ENCODE measurements around the gene ITGB2. TPM values are rescaled to one million over a fixed set of nuclear protein-coding genes. Genes with fewer than 3 reads are reported as not detected.

ITGB2 gene
- total RNA-seq, 1 experiment from 2014 or later = 6.0 TPM

DNA sequence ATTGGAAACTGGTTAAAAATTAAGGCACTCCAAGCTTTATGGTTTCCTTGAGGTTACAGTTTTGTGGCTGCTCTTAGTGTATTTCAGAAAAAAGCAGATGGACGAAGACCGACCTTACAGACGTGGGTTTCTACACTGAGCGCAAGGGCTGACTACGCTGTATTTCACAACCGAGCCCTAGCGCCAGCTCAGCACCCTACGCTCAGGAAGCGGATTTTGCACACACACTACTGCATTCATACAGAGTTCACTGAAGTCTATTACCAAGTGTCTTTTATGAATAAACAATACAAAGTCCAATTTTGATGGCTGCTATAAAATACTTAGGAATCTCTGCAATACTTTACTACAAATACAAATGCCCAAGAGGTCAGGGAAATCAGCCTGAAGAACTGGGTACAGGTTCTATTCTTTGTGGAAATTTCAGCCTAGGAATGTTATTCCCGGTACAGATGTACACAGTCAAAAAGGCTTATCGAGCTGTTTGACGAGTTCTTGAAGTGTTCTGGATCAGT, 71.0 kb downstream of the ITGB2 start:
- Histone ChIP-seq H3K9me2 (ENCODE audit: insufficient read depth) (no peaks in the 10 kb centered on the region), H3K36me3 (ENCODE audit: low read depth) (peaks cover 3% of the 10 kb centered on the region; the same call in 1 of the 2 replicates), H3F3A (ENCODE audit: insufficient read depth, low read depth) (peaks cover 18% of the 10 kb centered on the region; the same call in 1 of the 2 replicates), H3K4me1 (replicated peaks; ENCODE audit: insufficient read depth) (no peaks in the 10 kb centered on the region), H3K27me3 (ENCODE audit: insufficient read depth, low read depth) (no peaks in the 10 kb centered on the region), H3K27ac (no peak overlapping the region), H3K79me2 (ENCODE audit: low read depth) (peaks cover 1% of the 10 kb centered on the region), H3K4me3 (no peak overlapping the region), H4K20me1 (ENCODE audit: insufficient read depth) (peaks cover 9% of the 10 kb centered on the region), H3K4me2 (no peak overlapping the region), H3K9me3 (ENCODE audit: insufficient read depth, low read depth) (no peaks in the 10 kb centered on the region), H2AFZ (no peak overlapping the region)
- ChIA-PET CTCF (no interaction called here), POLR2A (ENCODE audit: unreplicated experiment) (no interaction called here)
- BruUV-seq (replicated peaks) = no TSS peak
- intact Hi-C loops (cut with micrococcal nuclease; ENCODE audit: unreplicated experiment) = no loop called here
- DNase-seq = no peak
- no peak for TF ChIP-seq EZH2 (IDR thresholded peaks at IDR 0.05; ENCODE audit: low read depth)
- TF ChIP-seq, protein P1, sequence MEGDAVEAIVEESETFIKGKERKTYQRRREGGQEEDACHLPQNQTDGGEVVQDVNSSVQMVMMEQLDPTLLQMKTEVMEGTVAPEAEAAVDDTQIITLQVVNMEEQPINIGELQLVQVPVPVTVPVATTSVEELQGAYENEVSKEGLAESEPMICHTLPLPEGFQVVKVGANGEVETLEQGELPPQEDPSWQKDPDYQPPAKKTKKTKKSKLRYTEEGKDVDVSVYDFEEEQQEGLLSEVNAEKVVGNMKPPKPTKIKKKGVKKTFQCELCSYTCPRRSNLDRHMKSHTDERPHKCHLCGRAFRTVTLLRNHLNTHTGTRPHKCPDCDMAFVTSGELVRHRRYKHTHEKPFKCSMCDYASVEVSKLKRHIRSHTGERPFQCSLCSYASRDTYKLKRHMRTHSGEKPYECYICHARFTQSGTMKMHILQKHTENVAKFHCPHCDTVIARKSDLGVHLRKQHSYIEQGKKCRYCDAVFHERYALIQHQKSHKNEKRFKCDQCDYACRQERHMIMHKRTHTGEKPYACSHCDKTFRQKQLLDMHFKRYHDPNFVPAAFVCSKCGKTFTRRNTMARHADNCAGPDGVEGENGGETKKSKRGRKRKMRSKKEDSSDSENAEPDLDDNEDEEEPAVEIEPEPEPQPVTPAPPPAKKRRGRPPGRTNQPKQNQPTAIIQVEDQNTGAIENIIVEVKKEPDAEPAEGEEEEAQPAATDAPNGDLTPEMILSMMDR (conservative IDR thresholded peaks at IDR 0.05) = no peak

DNA sequence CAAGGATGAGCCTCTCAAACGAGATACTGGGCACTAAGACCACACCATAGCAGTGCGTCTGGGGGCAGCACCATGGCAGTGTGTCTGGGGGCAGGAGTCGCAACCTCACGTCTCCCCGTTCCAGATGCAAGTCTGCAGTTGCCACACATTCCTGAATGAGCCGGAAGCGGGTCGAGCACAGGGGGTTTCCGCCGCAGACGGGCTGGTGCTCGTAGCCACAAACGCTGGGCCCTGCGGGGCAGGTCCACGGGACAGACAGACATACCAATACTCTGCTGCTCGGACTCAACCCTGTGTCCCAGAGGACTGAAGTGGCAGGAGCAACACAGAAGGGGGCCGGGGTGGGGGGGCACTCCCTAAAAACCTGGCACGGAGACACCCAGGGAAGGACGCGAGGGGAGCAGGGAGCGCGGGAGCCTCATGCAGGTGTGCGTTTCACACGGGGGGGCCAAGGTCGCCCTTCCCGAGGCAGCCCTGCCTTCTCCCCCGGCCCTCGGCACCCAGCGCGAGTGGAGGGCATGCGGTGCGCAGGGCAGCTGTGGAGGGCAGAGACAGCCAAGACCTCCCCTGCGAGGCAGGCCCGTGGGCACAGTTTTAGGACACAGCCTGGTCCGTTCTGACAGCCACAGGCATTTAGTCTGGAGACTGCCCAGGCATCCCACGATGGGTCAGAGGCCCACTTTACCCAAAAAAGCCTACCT, 71.7 kb downstream of the ITGB2 start:
- no peak overlapping the region for H3K27ac ChIP-seq
- intact Hi-C loops (cut with micrococcal nuclease; ENCODE audit: unreplicated experiment) = no loop called here
- no peak overlapping the region for H3K4me2 ChIP-seq
- H3K79me2 ChIP-seq (ENCODE audit: low read depth) = no peaks in the 10 kb centered on the region; the same call in 1 of the 2 replicates
- H2AFZ ChIP-seq = no peak overlapping the region
- ChIA-PET CTCF (no interaction called here), POLR2A (ENCODE audit: unreplicated experiment) (no interaction called here)
- H3K4me3 ChIP-seq = no peak overlapping the region
- H3K9me2 ChIP-seq (ENCODE audit: insufficient read depth) = no peaks in the 10 kb centered on the region
- H3K4me1 ChIP-seq (replicated peaks; ENCODE audit: insufficient read depth) = no peaks in the 10 kb centered on the region
- H4K20me1 ChIP-seq (ENCODE audit: insufficient read depth) = peaks cover 9% of the 10 kb centered on the region
- H3K27me3 ChIP-seq (ENCODE audit: insufficient read depth, low read depth) = no peaks in the 10 kb centered on the region
- no peaks in the 10 kb centered on the region for H3K9me3 ChIP-seq (ENCODE audit: insufficient read depth, low read depth)
- no peak for DNase-seq
- H3F3A ChIP-seq (ENCODE audit: insufficient read depth, low read depth) = peaks cover 18% of the 10 kb centered on the region; the same call in 1 of the 2 replicates
- H3K36me3 ChIP-seq (ENCODE audit: low read depth) = no peaks in the 10 kb centered on the region
- BruUV-seq (replicated peaks) = no TSS peak
- TF ChIP-seq, protein P1 (conservative IDR thresholded peaks at IDR 0.05) = no peak
- no peak for TF ChIP-seq EZH2 (IDR thresholded peaks at IDR 0.05; ENCODE audit: low read depth)

DNA sequence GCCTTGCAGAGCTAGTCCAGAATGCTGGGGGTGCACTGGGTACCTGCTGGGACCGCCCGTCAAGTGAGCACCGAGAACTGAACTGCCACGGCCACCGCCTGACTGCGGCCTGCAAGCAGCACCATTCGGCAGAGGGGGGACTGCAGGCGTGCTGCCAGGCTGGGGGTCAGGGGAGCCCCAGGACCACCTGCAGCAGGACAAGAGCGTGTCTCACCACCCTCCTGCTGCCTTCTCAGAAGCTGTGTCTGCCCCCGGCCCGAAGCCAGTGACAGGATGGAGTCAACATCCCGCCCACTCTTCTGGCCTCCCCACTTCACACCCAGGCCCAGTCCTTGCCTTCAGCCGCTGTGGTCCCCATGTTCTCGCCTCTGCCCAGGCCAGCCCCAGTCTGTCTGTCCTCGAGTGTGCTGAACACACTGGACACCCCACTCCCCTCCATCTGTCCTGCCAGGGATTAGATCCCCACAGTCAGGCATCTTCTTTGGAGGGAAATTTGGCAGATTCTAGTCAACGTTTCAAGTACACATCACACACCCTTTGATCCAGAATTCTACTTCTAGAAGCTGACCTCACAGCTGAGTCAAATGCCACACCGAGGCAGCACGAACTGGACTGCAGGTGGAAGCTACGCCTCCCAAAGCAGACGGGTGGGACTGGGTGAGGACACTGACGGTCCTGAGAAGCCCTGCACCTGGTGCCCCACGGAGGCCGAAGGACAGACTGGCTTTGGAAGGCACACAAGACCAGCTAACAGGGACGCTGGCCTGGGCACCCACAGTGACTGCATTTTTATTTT, 73.2 kb downstream of the ITGB2 start:
- no TSS peak for BruUV-seq (replicated peaks)
- no peak for DNase-seq
- H3K27me3 ChIP-seq (ENCODE audit: insufficient read depth, low read depth) = no peaks in the 10 kb centered on the region
- H3K27ac ChIP-seq = no peak overlapping the region
- H3K4me3 ChIP-seq = no peak overlapping the region
- ChIA-PET POLR2A (ENCODE audit: unreplicated experiment) (no interaction called here), CTCF (no interaction called here)
- TF ChIP-seq, protein P1 (conservative IDR thresholded peaks at IDR 0.05) = no peak
- no peak for TF ChIP-seq EZH2 (IDR thresholded peaks at IDR 0.05; ENCODE audit: low read depth)
- no peaks in the 10 kb centered on the region; the same call in 1 of the 2 replicates for H3K79me2 ChIP-seq (ENCODE audit: low read depth)
- no peaks in the 10 kb centered on the region for H3K9me3 ChIP-seq (ENCODE audit: insufficient read depth, low read depth)
- peaks cover 18% of the 10 kb centered on the region; the same call in 1 of the 2 replicates for H3F3A ChIP-seq (ENCODE audit: insufficient read depth, low read depth)
- intact Hi-C loops (cut with micrococcal nuclease; ENCODE audit: unreplicated experiment) = no loop called here
- H3K9me2 ChIP-seq (ENCODE audit: insufficient read depth) = no peaks in the 10 kb centered on the region
- no peaks in the 10 kb centered on the region for H3K4me1 ChIP-seq (replicated peaks; ENCODE audit: insufficient read depth)
- H2AFZ ChIP-seq = no peak overlapping the region
- no peak overlapping the region for H3K4me2 ChIP-seq
- no peaks in the 10 kb centered on the region for H3K36me3 ChIP-seq (ENCODE audit: low read depth)
- H4K20me1 ChIP-seq (ENCODE audit: insufficient read depth) = peaks cover 9% of the 10 kb centered on the region; the same call in 1 of the 2 replicates
